VCaP (cell line): ENCODE measurements around the gene EPHB1.

Experiments used
- H3K27ac ChIP-seq: fragments of 450-650 bp; 2 replicates; pipeline ENCODE4 v1.5.1; 2017
- TF ChIP-seq, protein P1 (sequence below): fragments of 450-650 bp; conservative IDR thresholded peaks from 2 replicates; pipeline ENCODE4 v1.5.1; 2017; ENCODE audit warnings: mild to moderate bottlenecking, moderate library complexity

EPHB1 gene

DNA sequence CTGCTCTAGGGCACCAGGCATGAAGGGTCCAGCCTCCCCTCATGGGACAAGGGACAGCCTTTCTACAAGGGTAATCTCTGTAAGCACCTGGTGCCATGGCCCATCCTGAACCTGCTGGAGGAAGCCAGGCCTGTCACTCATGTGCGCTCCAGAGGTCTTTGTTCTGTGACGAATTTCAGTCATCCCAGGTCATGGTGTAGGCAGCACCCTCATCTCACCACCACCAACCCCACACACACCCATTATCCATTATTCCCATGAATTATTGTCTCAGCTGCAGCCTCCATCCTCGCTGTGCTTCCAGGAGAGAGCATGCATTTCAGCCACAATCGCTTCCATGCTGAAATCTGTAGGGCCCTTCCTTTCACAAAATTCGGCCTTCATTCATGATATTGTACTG is 419.3 kb downstream of the EPHB1 start:
- TF ChIP-seq, protein P1, sequence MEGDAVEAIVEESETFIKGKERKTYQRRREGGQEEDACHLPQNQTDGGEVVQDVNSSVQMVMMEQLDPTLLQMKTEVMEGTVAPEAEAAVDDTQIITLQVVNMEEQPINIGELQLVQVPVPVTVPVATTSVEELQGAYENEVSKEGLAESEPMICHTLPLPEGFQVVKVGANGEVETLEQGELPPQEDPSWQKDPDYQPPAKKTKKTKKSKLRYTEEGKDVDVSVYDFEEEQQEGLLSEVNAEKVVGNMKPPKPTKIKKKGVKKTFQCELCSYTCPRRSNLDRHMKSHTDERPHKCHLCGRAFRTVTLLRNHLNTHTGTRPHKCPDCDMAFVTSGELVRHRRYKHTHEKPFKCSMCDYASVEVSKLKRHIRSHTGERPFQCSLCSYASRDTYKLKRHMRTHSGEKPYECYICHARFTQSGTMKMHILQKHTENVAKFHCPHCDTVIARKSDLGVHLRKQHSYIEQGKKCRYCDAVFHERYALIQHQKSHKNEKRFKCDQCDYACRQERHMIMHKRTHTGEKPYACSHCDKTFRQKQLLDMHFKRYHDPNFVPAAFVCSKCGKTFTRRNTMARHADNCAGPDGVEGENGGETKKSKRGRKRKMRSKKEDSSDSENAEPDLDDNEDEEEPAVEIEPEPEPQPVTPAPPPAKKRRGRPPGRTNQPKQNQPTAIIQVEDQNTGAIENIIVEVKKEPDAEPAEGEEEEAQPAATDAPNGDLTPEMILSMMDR: no peak
- no peak overlapping the region for H3K27ac ChIP-seq

DNA sequence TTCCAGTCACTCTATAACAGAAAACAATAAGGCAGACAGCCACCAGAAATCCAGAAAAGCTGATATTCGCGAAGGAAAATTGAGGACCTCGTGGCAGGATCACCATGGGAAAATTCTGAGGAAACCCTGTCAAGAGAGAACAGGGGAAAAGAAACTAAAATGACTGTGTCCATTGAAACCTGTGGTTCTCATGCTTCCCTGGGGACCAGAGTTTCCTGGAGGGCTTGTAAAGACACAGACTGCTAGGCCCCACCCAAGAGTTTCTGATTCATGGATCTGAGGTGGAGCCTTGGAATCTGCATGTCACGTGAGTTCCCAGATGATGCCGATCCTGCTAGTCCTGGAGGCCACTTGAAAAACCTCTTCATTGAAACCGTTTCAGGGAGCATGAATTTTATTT is 420.5 kb downstream of the EPHB1 start:
- TF ChIP-seq, protein P1: no peak
- H3K27ac ChIP-seq: no peak overlapping the region

DNA sequence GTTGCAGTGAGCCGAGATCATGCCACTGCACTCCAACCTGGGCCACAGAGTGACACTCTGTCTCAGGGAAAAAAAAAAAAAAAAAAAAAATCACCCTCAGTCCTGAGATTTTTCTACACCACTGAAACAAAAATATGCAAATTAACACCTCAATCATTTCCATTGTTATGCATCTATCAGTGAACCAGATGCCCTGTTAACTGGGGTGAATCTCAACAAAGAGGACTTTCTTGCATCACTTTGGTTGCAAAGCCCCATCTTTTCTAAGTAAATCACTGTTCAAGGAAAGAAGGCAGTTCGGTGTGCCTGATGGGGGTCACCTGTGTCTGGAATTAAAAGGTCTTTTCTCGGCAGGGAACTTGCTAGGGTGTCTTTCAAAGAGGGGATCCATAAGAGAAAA is 421.6 kb downstream of the EPHB1 start:
- H3K27ac ChIP-seq: no peak overlapping the region

DNA sequence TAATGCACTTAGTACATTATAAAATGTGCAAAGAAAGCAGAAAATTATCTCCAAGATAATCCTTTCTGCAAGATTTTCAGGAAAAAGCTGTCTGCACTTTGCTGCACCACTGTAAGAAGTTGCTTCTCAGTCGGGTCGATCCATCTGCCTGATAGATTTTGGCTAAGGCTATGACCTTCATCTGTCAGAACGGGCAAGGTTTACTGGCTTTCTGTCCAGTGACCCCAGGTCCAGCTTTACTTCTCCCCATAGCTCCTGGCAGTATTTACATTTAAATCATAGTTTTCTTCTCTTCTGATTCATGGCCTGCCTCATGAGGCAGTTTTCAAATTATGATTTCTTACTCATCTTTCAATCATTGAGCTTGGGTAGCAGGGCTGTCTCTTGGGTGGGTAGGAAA is 422.7 kb downstream of the EPHB1 start:
- no peak overlapping the region for H3K27ac ChIP-seq
- TF ChIP-seq, protein P1: no peak

More for the DNA sequence above, 421.6 kb downstream of the EPHB1 start:
- TF ChIP-seq, protein P1: no peak

DNA sequence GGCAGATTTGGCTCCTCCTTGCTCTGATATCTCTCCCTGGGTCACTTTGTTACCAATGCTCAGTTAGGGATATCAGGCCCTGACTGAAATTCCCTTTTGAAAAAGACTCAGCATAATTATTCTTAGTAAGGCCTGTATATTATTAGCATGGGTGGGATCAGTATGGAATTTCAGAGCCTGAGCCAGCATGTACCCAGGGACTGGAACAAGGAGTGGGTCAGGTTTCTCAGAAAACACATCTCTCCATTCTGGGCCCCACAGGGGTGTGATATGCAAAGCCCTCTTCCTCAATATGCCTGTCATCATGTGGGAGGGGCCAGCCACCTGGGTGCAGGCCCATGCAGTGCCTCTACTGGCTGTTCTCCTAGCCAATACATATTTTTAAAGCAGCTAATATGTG is 423.2 kb downstream of the EPHB1 start:
- H3K27ac ChIP-seq: no peak overlapping the region
- TF ChIP-seq, protein P1: no peak

DNA sequence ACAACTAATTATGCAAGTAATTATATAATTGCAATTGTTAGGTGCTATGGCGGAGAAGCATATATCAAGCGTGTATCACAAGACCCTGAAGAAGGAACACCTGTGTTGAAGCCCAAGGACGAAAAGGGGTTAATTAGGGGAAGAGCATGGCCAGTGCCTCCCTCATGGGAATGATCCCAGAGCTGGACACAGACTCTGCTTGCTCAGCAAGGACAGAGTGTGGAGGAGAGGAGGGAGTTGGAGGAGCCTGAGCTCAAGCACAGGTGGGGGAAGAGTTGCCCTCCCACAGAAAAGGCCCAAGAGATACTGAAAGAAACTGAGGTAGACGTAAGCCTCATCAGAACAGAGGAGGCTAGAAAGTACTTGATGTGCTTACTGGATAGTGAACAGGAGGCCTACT is 423.7 kb downstream of the EPHB1 start:
- no peak overlapping the region for H3K27ac ChIP-seq
- TF ChIP-seq, protein P1: no peak

DNA sequence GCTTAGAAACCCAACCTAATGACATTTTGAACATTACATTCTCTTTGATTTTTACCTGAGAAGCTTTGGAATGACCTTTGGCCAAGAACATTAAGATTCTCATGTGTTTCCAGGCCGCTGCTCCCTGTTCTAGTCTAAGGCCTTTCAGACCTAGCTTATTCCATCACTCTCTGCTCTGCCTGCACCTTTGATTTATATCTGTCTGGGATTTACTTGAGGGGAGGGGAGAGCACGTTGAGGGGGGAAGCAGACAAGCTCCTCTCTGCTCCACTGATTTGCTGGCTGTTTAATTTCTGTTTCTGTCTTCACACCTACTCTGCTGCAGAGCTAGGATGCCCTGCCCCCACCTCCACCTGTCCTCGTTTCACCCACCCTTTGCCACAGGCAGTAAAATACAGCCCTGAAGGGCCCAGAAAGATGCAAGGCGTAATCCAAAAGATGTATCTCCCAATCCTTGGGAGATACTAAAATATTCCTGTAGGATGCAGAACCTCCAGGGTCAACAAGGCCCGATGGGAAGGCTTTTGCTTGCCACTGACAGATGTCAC is 429.8 kb downstream of the EPHB1 start:
- no peak overlapping the region for H3K27ac ChIP-seq
- TF ChIP-seq, protein P1: no peak
